Activated CD8-positive, alpha-beta memory T cell treated with anti-CD3 and anti-CD28 coated beads for 36 hours (primary cell): ENCODE results near the gene STX11. TPM values are rescaled to one million over a fixed set of nuclear protein-coding genes. Genes with fewer than 3 reads are reported as not detected.
"Not testable (repeated sequence)": the region's sequence is repeated elsewhere in the genome, so short reads cannot be mapped to it uniquely, and the experiment has no call there.

Experiments
- CTCF ChIA-PET: fragments of 350-600 bp; sonication (Branson Sonifier 250); formaldehyde crosslinking; loops from one replicate; lab custom pipeline; 2021; ENCODE audit warnings: antibody characterized with exemption; lab: Charles Lee
- POLR2A ChIA-PET: fragments of 350-600 bp; sonication (Branson Sonifier 250); formaldehyde crosslinking; loops from one replicate; lab custom pipeline; 2021; ENCODE audit warnings: antibody characterized with exemption; lab: Charles Lee
- total RNA-seq, 2 experiments: library from RNA; stranded (reverse); gene quantifications; one replicate each; pipeline ENCODE4 v1.2.3, GENCODE V29; 2021

STX11 gene
- total RNA-seq = 10 to 100 TPM; 23.1 to 24.7 TPM

DNA sequence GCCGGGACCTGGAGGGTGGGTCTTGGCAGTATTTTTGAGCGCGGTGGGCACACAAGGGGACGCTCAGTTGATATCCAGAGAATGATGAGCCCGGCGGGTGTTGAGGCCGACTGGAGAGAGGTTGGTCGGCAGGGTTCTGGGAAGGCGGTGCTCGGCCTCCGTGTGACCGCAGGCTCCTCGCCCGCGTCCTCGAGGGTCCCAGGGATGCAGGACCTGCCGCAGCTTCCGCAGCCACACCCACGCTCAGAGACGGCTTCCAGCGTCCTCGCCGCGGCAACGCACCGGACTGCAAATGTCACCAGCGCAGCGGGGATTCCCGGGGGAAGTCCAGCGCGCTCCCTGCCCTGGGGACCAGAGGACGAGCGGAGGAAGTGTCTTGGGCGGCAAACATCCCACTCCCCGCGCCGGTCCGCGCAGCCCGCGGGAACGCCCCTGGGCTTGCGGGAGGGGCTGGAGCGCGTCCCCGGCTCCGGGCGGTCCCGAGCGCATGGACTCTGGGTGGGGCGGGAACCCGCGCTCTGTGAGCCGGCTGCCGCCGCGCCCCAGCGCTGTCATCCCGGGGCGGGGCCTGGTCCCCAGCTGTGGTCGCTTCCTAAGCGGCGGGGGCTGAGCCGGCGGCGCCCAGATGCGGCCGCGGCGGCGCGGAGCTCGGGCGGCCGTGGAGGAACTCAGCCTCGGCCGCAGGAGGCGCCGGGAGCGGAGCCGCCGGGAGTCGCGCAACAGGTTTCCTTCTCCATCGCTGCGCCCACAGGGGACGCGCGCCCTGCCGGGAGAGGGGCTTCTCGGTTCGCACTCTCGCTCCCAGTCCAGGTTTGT, at the start of gene STX11:
TSS of gene STX11 (plus strand) at position 624 of the 816 bp plus-strand sequence. CDS start 36,111 bp downstream, outside the sequence.
- POLR2A ChIA-PET = interaction anchor here (0.5 kb wide), 1 partner anchor 56 kb away, joined by 3 read pairs; no protein-coding TSS in a partner anchor
- CTCF ChIA-PET = interaction anchor here (1.0 to 1.4 kb wide), 3 partner anchors 16 to 67 kb away, joined by 3 to 5 read pairs (median 3); no protein-coding TSS in a partner anchor

DNA sequence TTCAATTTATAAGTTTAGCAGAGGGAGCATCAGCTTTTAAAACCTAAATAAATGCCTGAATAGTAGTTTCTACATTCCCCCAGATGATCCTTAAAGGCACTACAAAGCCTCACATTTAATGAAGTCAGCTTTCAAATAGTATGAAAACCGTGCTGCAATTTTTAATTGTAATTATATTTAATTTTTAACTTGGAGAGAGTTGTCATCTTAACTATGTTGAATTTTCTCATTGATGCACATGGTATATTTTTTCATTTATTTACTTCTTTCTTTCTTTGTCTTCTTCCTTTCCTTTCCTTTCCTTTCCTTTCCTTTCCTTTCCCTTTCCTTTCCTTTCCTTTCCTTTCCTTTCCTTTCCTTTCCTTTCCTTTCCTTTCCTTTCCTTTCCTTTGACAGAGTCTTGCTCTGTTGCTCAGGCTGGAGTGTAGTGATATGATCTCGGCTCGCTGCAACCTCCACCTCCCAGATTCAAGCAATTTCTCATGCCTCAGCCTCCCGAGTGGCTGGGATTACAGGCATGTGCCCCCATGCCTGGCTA, 47.2 kb upstream of the STX11 start:
- ChIA-PET CTCF (interaction anchor here (0.7 to 1.2 kb wide), 2 partner anchors 114 to 754 kb away, joined by 3 to 4 read pairs; no protein-coding TSS in a partner anchor), POLR2A (interaction anchor here (0.7 kb wide), 1 partner anchor 21 kb away, joined by 4 read pairs; no protein-coding TSS in a partner anchor)

- ChIA-PET POLR2A (no interaction called here), CTCF (interaction anchor here (1.0 to 2.5 kb wide), 3 partner anchors 89 to 114 kb away, joined by 4 to 12 read pairs (median 4); no protein-coding TSS in a partner anchor)
Observed at GRCh38 chr6:144104488-144104887, 45.8 kb upstream of the STX11 start.

DNA sequence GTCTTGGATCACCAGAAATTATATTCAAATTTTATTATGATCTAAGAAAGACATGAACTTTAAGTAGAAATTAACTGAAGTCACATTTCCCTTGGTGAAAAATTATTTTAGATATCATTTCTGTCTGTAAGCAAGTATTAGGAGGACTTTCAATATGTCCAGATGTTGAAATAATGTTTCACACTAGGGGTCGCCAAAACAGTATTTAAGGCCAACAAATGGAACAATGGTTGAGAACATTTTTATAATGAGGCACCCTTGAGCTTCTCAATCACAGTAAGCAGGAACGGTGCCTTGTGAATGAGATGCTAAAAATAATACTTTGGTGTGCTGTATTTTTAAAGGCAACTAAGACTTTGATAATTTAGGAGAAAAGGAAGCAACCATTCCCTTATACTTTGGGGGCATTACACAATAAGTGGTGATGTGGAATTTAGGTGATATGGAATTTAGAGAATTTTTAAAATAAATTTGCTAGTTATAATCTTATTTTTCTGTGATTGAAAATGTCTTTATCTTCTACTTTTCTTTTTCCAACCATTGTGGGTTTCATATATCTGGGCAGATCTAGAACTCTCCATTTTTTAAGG, 45.3 kb upstream of the STX11 start:
- ChIA-PET CTCF (interaction anchor here (0.7 to 2.5 kb wide), 4 partner anchors 89 to 378 kb away, joined by 3 to 12 read pairs (median 4); no protein-coding TSS in a partner anchor), POLR2A (no interaction called here)

DNA sequence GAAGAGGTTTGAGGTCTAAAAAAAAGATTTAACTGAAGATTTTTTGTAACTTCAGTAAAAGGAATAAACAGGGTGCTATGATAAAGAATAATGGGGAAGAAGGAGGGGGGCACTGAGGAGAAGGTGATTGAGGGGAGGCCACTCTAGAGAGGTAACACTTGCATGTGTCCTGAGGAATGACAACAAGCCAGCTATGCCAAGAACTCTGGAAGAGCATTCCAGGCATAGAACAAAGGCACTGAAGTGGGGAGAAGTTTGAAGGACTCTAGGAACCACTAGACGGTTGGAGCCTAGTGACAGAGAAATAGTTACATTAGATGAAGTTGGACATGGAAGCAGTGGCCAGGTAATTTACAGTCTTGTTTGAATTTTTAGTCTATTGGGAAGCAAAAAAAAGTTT, 44.1 kb upstream of the STX11 start:
- POLR2A ChIA-PET = no interaction called here

DNA sequence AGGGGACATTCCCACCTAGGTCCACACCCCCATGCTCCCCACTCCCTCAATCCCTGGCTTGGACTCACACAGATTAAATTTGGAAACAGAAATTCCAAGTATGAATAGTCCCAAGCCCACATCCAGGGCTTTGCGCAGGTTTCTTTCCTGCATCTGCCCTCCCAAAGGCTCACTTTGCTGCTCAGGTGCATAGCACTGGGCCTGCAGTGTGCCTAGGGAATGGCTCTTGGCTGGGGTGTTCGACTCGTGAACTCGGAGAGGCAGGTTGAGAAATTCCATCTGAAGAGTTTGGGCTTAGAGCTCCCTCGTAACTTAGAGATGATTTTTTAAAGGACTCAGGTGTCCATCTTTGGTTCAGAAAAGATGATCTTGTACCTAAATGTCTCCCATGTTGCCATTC, 40.1 kb upstream of the STX11 start:
- POLR2A ChIA-PET = no interaction called here
- CTCF ChIA-PET = no interaction called here

More for the DNA sequence above, 44.1 kb upstream of the STX11 start:
- CTCF ChIA-PET = interaction anchor here (2.5 kb wide), 1 partner anchor 112 kb away, joined by 12 read pairs; no protein-coding TSS in a partner anchor

DNA sequence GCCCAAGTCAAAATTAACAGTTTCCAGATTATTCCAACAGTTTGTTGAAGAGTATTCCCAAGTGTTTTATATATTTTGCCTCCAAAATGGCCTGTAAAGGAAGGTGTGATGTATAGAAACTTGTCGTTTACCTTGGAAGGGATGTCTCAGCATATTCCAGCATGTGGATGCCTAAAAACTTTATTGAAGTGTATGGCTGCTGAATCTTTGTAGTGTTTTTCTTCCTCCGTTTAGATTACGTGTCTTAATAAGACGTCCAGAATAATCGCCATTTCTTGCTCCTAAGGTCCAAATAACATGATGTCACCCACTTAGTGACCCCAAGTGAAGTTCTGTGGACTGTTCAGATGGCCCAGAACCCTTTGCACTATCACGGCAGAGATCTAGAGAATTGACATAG, 37.0 kb upstream of the STX11 start:
- POLR2A ChIA-PET = no interaction called here
- CTCF ChIA-PET = no interaction called here

- ChIA-PET CTCF (no interaction called here), POLR2A (no interaction called here)
Observed at GRCh38 chr6:144115219-144115618, 35.1 kb upstream of the STX11 start.

DNA sequence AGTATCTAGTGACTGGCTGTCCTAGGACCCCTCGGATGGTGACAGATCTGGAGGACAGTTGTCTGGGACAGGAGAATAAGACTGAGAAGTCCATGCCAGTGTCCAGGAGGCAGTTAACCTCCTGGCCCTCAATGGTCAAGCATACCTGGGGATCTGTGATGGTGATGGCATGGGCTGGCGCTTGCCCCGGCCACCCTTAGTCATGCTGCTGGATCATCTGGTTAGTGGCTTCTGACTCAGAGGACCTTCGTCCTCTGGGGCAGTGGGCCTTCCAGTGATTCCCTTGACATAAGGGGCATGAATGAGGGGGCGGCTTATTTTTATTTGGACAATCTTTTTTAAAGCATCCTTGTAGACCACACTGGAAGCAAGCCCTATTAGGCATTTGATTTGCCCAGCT, 30.9 kb upstream of the STX11 start:
- ChIA-PET POLR2A (no interaction called here), CTCF (no interaction called here)

- ChIA-PET CTCF (interaction anchor here (1.4 kb wide), 1 partner anchor 10 kb away, joined by 3 read pairs; no protein-coding TSS in a partner anchor), POLR2A (no interaction called here)
Observed at GRCh38 chr6:144122861-144123260, 27.5 kb upstream of the STX11 start.

- ChIA-PET CTCF (interaction anchor here (0.6 to 1.4 kb wide), 2 partner anchors 10 to 221 kb away, joined by 3 to 4 read pairs; no protein-coding TSS in a partner anchor), POLR2A (interaction anchor here (0.5 kb wide), 1 partner anchor 73 kb away, joined by 3 read pairs; no protein-coding TSS in a partner anchor)
Observed at GRCh38 chr6:144123421-144123820, 26.9 kb upstream of the STX11 start.

DNA sequence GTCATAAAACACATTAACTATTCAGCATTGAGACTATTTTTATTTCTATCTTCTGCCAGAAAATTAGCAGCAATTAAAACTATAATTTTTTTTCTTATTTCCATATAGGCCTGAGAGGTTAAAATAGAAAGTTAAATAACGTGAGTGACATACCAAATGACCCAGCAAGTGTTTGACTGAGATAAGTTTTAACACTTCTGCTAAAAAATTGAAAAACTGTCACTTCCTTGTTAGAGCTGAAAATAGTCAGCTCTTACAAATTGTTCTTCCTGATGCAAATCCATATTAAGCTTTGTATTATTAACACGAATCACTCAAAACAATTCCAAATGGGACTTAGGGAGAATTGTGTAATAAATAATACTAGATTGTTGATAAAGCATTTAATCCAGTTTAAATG, 26.5 kb upstream of the STX11 start:
- CTCF ChIA-PET = interaction anchor here (0.6 kb wide), 1 partner anchor 220 kb away, joined by 4 read pairs; no protein-coding TSS in a partner anchor
- POLR2A ChIA-PET = interaction anchor here (0.5 kb wide), 1 partner anchor 73 kb away, joined by 3 read pairs; no protein-coding TSS in a partner anchor

DNA sequence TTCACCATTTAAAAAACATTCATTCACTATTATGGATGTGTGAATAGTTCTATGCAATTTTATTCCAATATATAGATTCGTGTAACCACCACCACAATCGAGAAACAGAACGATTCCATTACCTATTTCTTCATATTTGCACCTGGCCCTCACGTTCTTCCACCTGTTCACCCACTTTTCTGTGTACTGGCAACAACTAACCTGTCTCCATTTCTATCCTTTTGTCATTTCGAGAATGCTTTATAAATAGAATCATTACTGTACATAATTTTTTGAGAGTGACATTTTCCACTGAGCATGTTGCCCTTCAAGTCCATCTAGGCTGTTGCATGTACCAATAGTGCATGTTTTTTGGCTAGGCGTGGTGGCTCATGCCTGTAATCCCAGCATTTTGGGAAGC, 23.2 kb upstream of the STX11 start:
- ChIA-PET POLR2A (no interaction called here), CTCF (interaction anchor here (1.2 kb wide), 1 partner anchor 33 kb away, joined by 3 read pairs; no protein-coding TSS in a partner anchor)

GRCh38 chr6:144129469-144129868, 20.8 kb upstream of the STX11 start:
- ChIA-PET POLR2A (interaction anchor here (0.9 kb wide), 1 partner anchor 64 kb away, joined by 3 read pairs; no protein-coding TSS in a partner anchor), CTCF (interaction anchor here (1.5 kb wide), 1 partner anchor 89 kb away, joined by 3 read pairs; no protein-coding TSS in a partner anchor)

- POLR2A ChIA-PET = no interaction called here
- CTCF ChIA-PET = interaction anchor here (0.7 to 1.5 kb wide), 3 partner anchors 19 to 86 kb away, joined by 3 to 4 read pairs (median 3); partner anchors contain the start of gene STX11
Observed at GRCh38 chr6:144131248-144131709, 19.0 kb upstream of the STX11 start.

- CTCF ChIA-PET = interaction anchor here (0.6 to 1.5 kb wide), 3 partner anchors 18 to 116 kb away, joined by 3 to 4 read pairs (median 3); partner anchors contain the start of gene STX11
- POLR2A ChIA-PET = not testable (repeated sequence)
Observed at GRCh38 chr6:144132167-144132690, 18.1 kb upstream of the STX11 start.

GRCh38 chr6:144133225-144133821, 17.0 kb upstream of the STX11 start:
- POLR2A ChIA-PET = interaction anchor here (1.2 kb wide), 1 partner anchor 18 kb away, joined by 3 read pairs; no protein-coding TSS in a partner anchor

GRCh38 chr6:144134176-144134575, 16.1 kb upstream of the STX11 start:
- POLR2A ChIA-PET = no interaction called here
- CTCF ChIA-PET = no interaction called here

More at GRCh38 chr6:144133225-144133821, 17.0 kb upstream of the STX11 start:
- CTCF ChIA-PET = interaction anchor here (1.3 kb wide), 1 partner anchor 11 kb away, joined by 3 read pairs; no protein-coding TSS in a partner anchor
